CD4-positive, CD25-positive, alpha-beta regulatory T cell (primary cell): ENCODE measurements around the gene CTSC. TPM values are rescaled to one million over a fixed set of nuclear protein-coding genes. Genes with fewer than 3 reads are reported as not detected.

Experiments
- ATAC-seq, 2 donors: fragments of 150-1000 bp; cut with Tn5 transposase; one replicate each; pipeline ENCODE4 v1.10.0; 2021; ENCODE audit warnings: low read depth in 2 of 2, moderate number of reproducible peaks in 2 of 2, moderate library complexity in 1 of 2
- DNase-seq, 3 donors: peaks; one replicate each; pipeline versions ENCODE4 v3.0.0 to v3.0.0-alpha.2; 2012 to 2022; ENCODE audit warnings: mixed read lengths in 1 of 3
- H3K27ac ChIP-seq: one replicate; pipeline ENCODE4 v1.7.0; 2013; ENCODE audit warnings: mild to moderate bottlenecking, low read length; ENCODE audit not compliant: insufficient read depth, poor library complexity, severe bottlenecking
- H3K27me3 ChIP-seq: one replicate; pipeline ENCODE4 v1.7.0; 2013; ENCODE audit warnings: low read length; ENCODE audit not compliant: control insufficient read depth, insufficient read depth
- H3K36me3 ChIP-seq: one replicate; pipeline ENCODE4 v1.7.0; 2013; ENCODE audit warnings: mild to moderate bottlenecking, low read length, moderate library complexity; ENCODE audit not compliant: control insufficient read depth, insufficient read depth
- H3K4me1 ChIP-seq: 2 replicates; pipeline ENCODE4 v1.7.0; 2013; ENCODE audit warnings: mild to moderate bottlenecking, low read length; ENCODE audit not compliant: insufficient read depth, control insufficient read depth, poor library complexity, severe bottlenecking
- H3K4me3 ChIP-seq: one replicate; pipeline ENCODE4 v1.7.0; 2013; ENCODE audit warnings: low read depth, mild to moderate bottlenecking, low read length, moderate library complexity
- H3K9me3 ChIP-seq, 2 experiments: 1 replicate in 1 of 2; 2 replicates in 1 of 2; pipeline ENCODE4 v1.7.0; 2013; ENCODE audit warnings: low read length in 2 of 2, mild to moderate bottlenecking in 1 of 2, moderate library complexity in 1 of 2; ENCODE audit not compliant: control insufficient read depth in 2 of 2
- H3K27ac Mint-ChIP-seq, 3 donors: one replicate each; pipeline ENCODE4 v1.8.0; 2020 to 2022; ENCODE audit warnings: mild to moderate bottlenecking in 3 of 3, mixed read lengths in 3 of 3, moderate library complexity in 2 of 3
- H3K27me3 Mint-ChIP-seq: one replicate; pipeline ENCODE4 v1.8.0; 2022; ENCODE audit warnings: mild to moderate bottlenecking, mixed read lengths
- H3K36me3 Mint-ChIP-seq: one replicate; pipeline ENCODE4 v1.8.0; 2020; ENCODE audit warnings: mixed read lengths
- H3K4me1 Mint-ChIP-seq, 4 donors: one replicate each; pipeline ENCODE4 v1.8.0; 2020 to 2022; ENCODE audit warnings: mixed read lengths in 4 of 4, mild to moderate bottlenecking in 1 of 4
- H3K4me3 Mint-ChIP-seq, 4 donors: one replicate each; pipeline ENCODE4 v1.8.0; 2020 to 2022; ENCODE audit warnings: mild to moderate bottlenecking in 4 of 4, mixed read lengths in 4 of 4, moderate library complexity in 3 of 4
- H3K9me3 Mint-ChIP-seq, 7 donors: one replicate each; pipeline ENCODE4 v1.8.0; 2020 to 2022; ENCODE audit warnings: mixed read lengths in 7 of 7, mild to moderate bottlenecking in 3 of 7, moderate library complexity in 2 of 7
- polyA plus RNA-seq, 4 donors: library from polyadenylated mRNA; unstranded; fragments of 300-500 nt; fragmentation: Illumina TruSeq; gene quantifications; one replicate each; pipeline ENCODE4 v1.2.3, GENCODE V29; 2021
- total RNA-seq: library from RNA; stranded (reverse); gene quantifications from one replicate; pipeline ENCODE4 v1.2.3, GENCODE V29; 2022

Gene CTSC
- total and polyA plus RNA-seq, 5 donors from 2014 or later: 88.8 to 306 (median 206) TPM

DNA sequence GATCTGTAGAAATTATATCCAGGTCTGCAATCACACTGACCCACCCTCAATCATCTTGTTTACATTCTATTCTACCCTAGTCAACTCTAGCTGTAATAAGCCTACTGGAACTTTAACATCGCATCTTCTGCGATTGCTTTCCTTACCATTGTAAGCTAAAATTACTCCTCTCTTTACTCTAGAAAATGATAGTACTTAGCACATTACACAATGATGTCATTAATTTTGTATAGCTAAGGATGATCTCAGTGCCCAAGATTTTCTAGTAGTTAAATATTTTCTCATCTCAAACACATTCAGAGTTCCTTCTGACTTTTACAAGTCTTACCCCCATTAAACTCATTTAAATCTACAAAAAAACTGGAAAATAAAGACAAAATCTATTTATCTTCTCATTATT, 39.6 kb upstream of the CTSC start:
- Histone ChIP-seq H3K9me3 (no peaks in the 10 kb centered on the region), H3K27ac (no peak overlapping the region), H3K36me3 (no peaks in the 10 kb centered on the region), H3K4me3 (no peak overlapping the region), H3K27me3 (no peaks in the 10 kb centered on the region), H3K4me1 (no peaks in the 10 kb centered on the region)
- H3K9me3 Mint-ChIP-seq: peaks cover 0 to 2% (median 0%) of the 10 kb centered on the region in 7 donors
- H3K27ac Mint-ChIP-seq: no peak overlapping the region
- H3K4me3 Mint-ChIP-seq: no peak overlapping the region
- no peaks in the 10 kb centered on the region for H3K4me1 Mint-ChIP-seq
- no peaks in the 10 kb centered on the region for H3K27me3 Mint-ChIP-seq
- peaks cover 10% of the 10 kb centered on the region for H3K36me3 Mint-ChIP-seq
- ATAC-seq (no peak), DNase-seq (no peak)

- Histone ChIP-seq H3K4me3 (no peak overlapping the region), H3K36me3 (no peaks in the 10 kb centered on the region), H3K27me3 (no peaks in the 10 kb centered on the region), H3K9me3 (no peaks in the 10 kb centered on the region), H3K27ac (no peak overlapping the region), H3K4me1 (no peaks in the 10 kb centered on the region)
- no peak overlapping the region for H3K27ac Mint-ChIP-seq
- H3K4me3 Mint-ChIP-seq: no peak overlapping the region
- H3K9me3 Mint-ChIP-seq: peaks cover 0 to 2% (median 0%) of the 10 kb centered on the region in 7 donors
- DNase-seq (no peak), ATAC-seq (no peak)
- no peaks in the 10 kb centered on the region for H3K27me3 Mint-ChIP-seq
- H3K36me3 Mint-ChIP-seq: peaks cover 10% of the 10 kb centered on the region
- H3K4me1 Mint-ChIP-seq: peaks cover 0 to 4% (median under 1%) of the 10 kb centered on the region in 4 donors
These were observed 38.5 kb upstream of the CTSC start for GRCh38 chr11:88375927-88376470.

DNA sequence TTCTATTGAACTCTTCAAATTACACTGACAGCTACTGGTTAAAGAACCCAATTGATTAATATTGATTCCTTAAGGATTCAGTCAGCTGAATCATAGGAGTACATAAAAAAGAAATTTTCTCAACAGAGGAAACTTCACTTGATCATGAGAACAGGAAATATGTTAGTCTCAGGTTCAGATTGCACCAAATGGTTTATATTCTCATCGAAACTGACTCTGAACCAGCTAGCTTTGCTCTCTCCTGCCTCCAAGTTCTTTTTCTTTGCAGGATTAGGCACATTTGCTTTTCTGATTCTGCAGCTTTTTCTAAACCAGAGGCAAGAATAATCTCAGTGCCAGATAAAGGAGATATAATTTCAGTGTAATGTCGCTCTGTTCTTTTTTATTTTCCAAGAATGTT, 33.2 kb upstream of the CTSC start:
- Mint-ChIP-seq H3K27me3 (peaks cover 4% of the 10 kb centered on the region), H3K4me3 (no peak overlapping the region), H3K4me1 (peaks cover 0 to 19% (median 7%) of the 10 kb centered on the region in 4 donors), H3K9me3 (peaks cover 0 to 8% (median 0%) of the 10 kb centered on the region in 7 donors), H3K27ac (peak overlapping the region in 1 of 3 donors; percentile 36), H3K36me3 (peaks cover 10% of the 10 kb centered on the region)
- ATAC-seq: no peak
- H3K4me1 ChIP-seq: no peaks in the 10 kb centered on the region
- no peaks in the 10 kb centered on the region for H3K9me3 ChIP-seq
- no peaks in the 10 kb centered on the region for H3K36me3 ChIP-seq
- no peak overlapping the region for H3K27ac ChIP-seq
- no peak for DNase-seq
- no peak overlapping the region for H3K4me3 ChIP-seq
- no peaks in the 10 kb centered on the region for H3K27me3 ChIP-seq

GRCh38 chr11:88367310-88367709, 29.8 kb upstream of the CTSC start:
- no peaks in the 10 kb centered on the region for H3K27me3 ChIP-seq
- Mint-ChIP-seq H3K4me1 (peaks cover 9 to 29% (median 17%) of the 10 kb centered on the region in 4 donors), H3K27ac (no peak overlapping the region), H3K9me3 (peaks cover 0 to 8% (median 0%) of the 10 kb centered on the region in 7 donors), H3K36me3 (no peaks in the 10 kb centered on the region), H3K27me3 (peaks cover 4% of the 10 kb centered on the region), H3K4me3 (no peak overlapping the region)
- H3K4me3 ChIP-seq: no peak overlapping the region
- H3K9me3 ChIP-seq: no peaks in the 10 kb centered on the region
- DNase-seq (peak in 1 of 3 donors; percentile 31), ATAC-seq (no peak)
- H3K27ac ChIP-seq: no peak overlapping the region
- no peaks in the 10 kb centered on the region for H3K36me3 ChIP-seq
- no peaks in the 10 kb centered on the region for H3K4me1 ChIP-seq

DNA sequence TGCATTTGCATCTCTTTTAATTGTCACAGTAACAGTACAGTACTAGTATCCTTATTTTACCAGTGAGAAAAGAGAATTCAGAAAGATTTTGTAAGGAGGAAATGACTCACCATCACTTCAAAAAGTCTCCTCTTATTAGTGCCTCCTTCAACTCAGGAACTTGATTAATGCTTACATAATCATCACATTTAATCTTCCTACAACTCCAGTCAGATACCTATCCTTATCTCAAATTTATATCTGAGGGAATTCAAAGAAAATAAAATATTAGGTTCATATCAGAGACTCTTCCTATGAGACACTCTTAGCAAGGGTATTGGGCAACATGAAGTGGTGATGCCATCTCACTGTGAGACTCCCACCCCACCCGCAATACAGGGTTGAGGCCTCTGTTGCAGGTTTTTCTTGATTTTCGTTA, 26.1 kb upstream of the CTSC start:
- H3K36me3 ChIP-seq: no peaks in the 10 kb centered on the region
- H3K27ac ChIP-seq: no peak overlapping the region
- no peak overlapping the region for H3K4me3 ChIP-seq
- no peaks in the 10 kb centered on the region for H3K27me3 ChIP-seq
- Mint-ChIP-seq H3K4me1 (peaks cover 19 to 30% (median 24%) of the 10 kb centered on the region in 4 donors), H3K4me3 (no peak overlapping the region), H3K27ac (no peak overlapping the region), H3K9me3 (peaks cover 0 to 8% (median 0%) of the 10 kb centered on the region in 7 donors), H3K36me3 (no peaks in the 10 kb centered on the region), H3K27me3 (no peaks in the 10 kb centered on the region)
- H3K4me1 ChIP-seq: peaks cover 11% of the 10 kb centered on the region
- ATAC-seq: peak in 1 of 2 donors; percentile 33
- H3K9me3 ChIP-seq: no peaks in the 10 kb centered on the region
- DNase-seq: peak in 1 of 3 donors; percentile 43

DNA sequence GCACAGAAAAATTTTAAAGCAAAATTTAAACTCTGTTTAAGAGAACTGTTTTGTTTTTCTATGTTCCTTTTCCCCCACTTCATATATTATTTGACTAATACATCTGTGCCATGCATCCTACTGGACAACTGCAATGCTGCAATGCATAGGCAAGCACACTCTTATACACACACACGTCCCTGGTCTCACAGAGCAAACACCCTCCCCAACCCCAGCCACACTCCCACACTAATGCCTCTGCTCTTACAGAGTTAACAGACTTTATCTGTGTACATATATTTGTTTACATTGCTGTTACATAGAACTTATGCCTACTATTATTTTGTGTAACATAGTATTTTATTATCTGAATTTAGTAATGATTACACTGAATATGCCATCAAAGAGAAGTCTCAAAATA, 25.5 kb upstream of the CTSC start:
- Mint-ChIP-seq H3K4me1 (peaks cover 24 to 31% (median 26%) of the 10 kb centered on the region in 4 donors), H3K9me3 (peaks cover 0 to 8% (median 0%) of the 10 kb centered on the region in 7 donors), H3K27me3 (no peaks in the 10 kb centered on the region), H3K36me3 (no peaks in the 10 kb centered on the region), H3K4me3 (no peak overlapping the region), H3K27ac (no peak overlapping the region)
- Histone ChIP-seq H3K36me3 (no peaks in the 10 kb centered on the region), H3K4me1 (peaks cover 11% of the 10 kb centered on the region), H3K27me3 (no peaks in the 10 kb centered on the region), H3K27ac (no peak overlapping the region), H3K9me3 (no peaks in the 10 kb centered on the region), H3K4me3 (no peak overlapping the region)
- ATAC-seq (no peak), DNase-seq (no peak)

- no peak overlapping the region for H3K27ac ChIP-seq
- Mint-ChIP-seq H3K4me3 (no peak overlapping the region), H3K36me3 (no peaks in the 10 kb centered on the region), H3K27me3 (no peaks in the 10 kb centered on the region), H3K27ac (no peak overlapping the region), H3K4me1 (peaks cover 27 to 42% (median 34%) of the 10 kb centered on the region in 4 donors), H3K9me3 (no peaks in the 10 kb centered on the region)
- no peaks in the 10 kb centered on the region for H3K27me3 ChIP-seq
- peaks cover 26% of the 10 kb centered on the region for H3K4me1 ChIP-seq
- H3K4me3 ChIP-seq: peak overlapping the region; percentile 56
- ATAC-seq (no peak), DNase-seq (no peak)
- H3K36me3 ChIP-seq: no peaks in the 10 kb centered on the region
- no peaks in the 10 kb centered on the region for H3K9me3 ChIP-seq
These were observed 22.6 kb upstream of the CTSC start for GRCh38 chr11:88360141-88360540.

GRCh38 chr11:88359541-88359940, 22.0 kb upstream of the CTSC start:
- DNase-seq: peak in 1 of 3 donors; percentile 62
- peaks cover 31 to 47% (median 39%) of the 10 kb centered on the region in 4 donors for H3K4me1 Mint-ChIP-seq

More at GRCh38 chr11:88359541-88359940, 22.0 kb upstream of the CTSC start:
- peak overlapping the region in 3 of 4 donors; percentile 10 to 55 (median 19) for H3K4me3 Mint-ChIP-seq
- Histone ChIP-seq H3K4me3 (peak overlapping the region; percentile 56), H3K4me1 (peaks cover 32% of the 10 kb centered on the region), H3K36me3 (no peaks in the 10 kb centered on the region), H3K27ac (no peak overlapping the region), H3K27me3 (no peaks in the 10 kb centered on the region), H3K9me3 (no peaks in the 10 kb centered on the region)
- no peaks in the 10 kb centered on the region for H3K27me3 Mint-ChIP-seq
- H3K9me3 Mint-ChIP-seq: no peaks in the 10 kb centered on the region
- peak overlapping the region in 2 of 3 donors; percentile 3 to 22 for H3K27ac Mint-ChIP-seq
- no peaks in the 10 kb centered on the region for H3K36me3 Mint-ChIP-seq
- peak; percentile 56 to 65 for ATAC-seq
